PC-9 (cell line): ENCODE results near the gene OPTC. TPM values are rescaled to one million over a fixed set of nuclear protein-coding genes. Genes with fewer than 3 reads are reported as not detected.

Experiments
- BruUV-seq: library from RNA; stranded (reverse); fragments of 400-500 nt; replicated peaks from 2 replicates; lab custom pipeline; 2021; lab: Mats Ljungman, UMichigan
- CTCF ChIA-PET: fragments of 300-600 bp; sonication (Branson Sonifier 250); formaldehyde crosslinking; loops from one replicate; lab custom pipeline; 2022; ENCODE audit warnings: antibody characterized with exemption; lab: Charles Lee
- POLR2A ChIA-PET: fragments of 300-600 bp; sonication (Branson Sonifier 250); formaldehyde crosslinking; loops from one replicate; lab custom pipeline; 2022; ENCODE audit warnings: antibody characterized with exemption; ENCODE audit not compliant: unreplicated experiment; lab: Charles Lee
- DNase-seq, 2 experiments: peaks; one replicate each; pipeline versions ENCODE4 v3.0.0 to v3.0.0-alpha.2; 2015 to 2022; ENCODE audit warnings: mixed read lengths in 1 of 2
- H2AFZ ChIP-seq: fragments of 200-600 bp; sonication (generic); 2 replicates; pipeline ENCODE4 v1.8.1; 2017; ENCODE audit warnings: antibody characterized with exemption
- H3F3A ChIP-seq: fragments of 200-600 bp; sonication (generic); 2 replicates; pipeline ENCODE4 v1.8.1; 2017; ENCODE audit warnings: antibody characterized with exemption, mild to moderate bottlenecking, low read depth; ENCODE audit not compliant: insufficient read depth
- H3K27ac ChIP-seq: fragments of 200-600 bp; sonication (generic); 2 replicates; pipeline ENCODE4 v1.6.1; 2016; ENCODE audit warnings: mixed run types
- H3K27me3 ChIP-seq: fragments of 200-600 bp; sonication (generic); 2 replicates; pipeline ENCODE4 v1.6.1; 2016; ENCODE audit warnings: low read depth, mixed run types; ENCODE audit not compliant: insufficient read depth
- H3K36me3 ChIP-seq: fragments of 200-600 bp; sonication (generic); 2 replicates; pipeline ENCODE4 v1.6.1; 2016; ENCODE audit warnings: low read depth, mixed run types
- H3K4me1 ChIP-seq: fragments of 200-600 bp; sonication (generic); replicated peaks from 2 replicates; pipeline ENCODE4 v1.6.1; 2016; ENCODE audit warnings: mixed run types; ENCODE audit not compliant: insufficient read depth
- H3K4me2 ChIP-seq: fragments of 200-600 bp; sonication (generic); 2 replicates; pipeline ENCODE4 v1.6.1; 2017; ENCODE audit warnings: mixed run types
- H3K4me3 ChIP-seq: fragments of 200-600 bp; sonication (generic); 2 replicates; pipeline ENCODE4 v1.6.1; 2016; ENCODE audit warnings: mixed run types
- H3K79me2 ChIP-seq: fragments of 200-600 bp; sonication (generic); 2 replicates; pipeline ENCODE4 v1.6.1; 2017; ENCODE audit warnings: low read depth, mixed run types
- H3K9me2 ChIP-seq: fragments of 200-600 bp; sonication (generic); 2 replicates; pipeline ENCODE4 v1.8.1; 2017; ENCODE audit warnings: mild to moderate bottlenecking; ENCODE audit not compliant: insufficient read depth
- H3K9me3 ChIP-seq: fragments of 200-600 bp; sonication (generic); 2 replicates; pipeline ENCODE4 v1.8.1; 2016; ENCODE audit warnings: low read depth; ENCODE audit not compliant: insufficient read depth
- H4K20me1 ChIP-seq: fragments of 200-600 bp; sonication (generic); 2 replicates; pipeline ENCODE4 v1.8.1; 2017; ENCODE audit not compliant: insufficient read depth
- EZH2 ChIP-seq: fragments of 200-600 bp; sonication (generic); IDR thresholded peaks from 2 replicates; pipeline ENCODE4 v1.8.0; 2017; ENCODE audit warnings: antibody characterized with exemption, low read depth
- intact Hi-C: fragments of 100-400 bp; cut with micrococcal nuclease; formaldehyde crosslinking; loops from one replicate; pipeline ENCODE4 v1.10.0; 2022; ENCODE audit not compliant: unreplicated experiment
- total RNA-seq: library from RNA; stranded (reverse); gene quantifications from 2 replicates; pipeline ENCODE4 v1.2.3, GENCODE V29; 2021
- TF ChIP-seq, protein P1 (sequence below): fragments of 200-600 bp; sonication (generic); conservative IDR thresholded peaks from 2 replicates; pipeline ENCODE4 v1.6.1; 2017; ENCODE audit warnings: mixed run types, antibody characterized with exemption, mild to moderate bottlenecking, moderate library complexity

The OPTC gene
- total RNA-seq, 1 experiment from 2014 or later: not detected

DNA sequence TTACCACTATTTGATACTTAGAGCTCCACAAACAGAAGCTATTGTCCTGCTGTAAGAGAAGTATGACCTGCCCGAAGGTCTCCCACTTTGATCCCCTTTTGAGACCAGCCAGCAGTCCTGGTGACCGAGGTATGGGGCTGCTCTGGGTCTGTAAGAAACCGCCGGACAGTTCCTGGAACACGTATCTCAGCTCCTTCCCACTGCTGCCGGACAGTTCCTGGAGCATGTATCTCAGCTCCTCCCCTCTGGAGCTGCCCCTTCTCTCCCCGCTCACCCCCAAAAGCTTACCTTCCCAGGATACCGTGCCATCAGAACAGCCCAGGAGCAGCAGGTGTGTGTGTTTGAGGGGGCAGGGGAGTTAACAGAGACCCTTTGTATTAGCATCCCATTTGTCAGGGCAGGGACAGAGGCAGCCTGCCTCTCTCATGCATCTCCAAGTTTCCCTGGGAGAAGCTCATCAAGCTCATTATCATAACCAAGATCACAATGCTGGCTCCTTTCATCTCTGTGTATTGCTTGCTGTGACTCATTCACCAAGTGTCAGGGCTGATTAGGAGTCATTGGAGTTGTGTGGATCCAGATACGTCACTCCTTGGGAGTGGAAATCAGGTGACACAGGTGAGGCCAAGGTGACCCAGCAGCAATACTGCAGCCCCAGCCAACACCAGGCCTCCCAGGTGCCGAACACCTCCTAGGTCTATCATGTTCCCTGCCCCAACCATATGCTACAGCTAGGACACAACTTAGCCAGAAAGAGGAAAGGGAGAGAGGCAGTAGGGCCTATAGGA, 25.3 kb downstream of the OPTC start:
- H3K9me2 ChIP-seq: no peaks in the 10 kb centered on the region
- peaks cover 20% of the 10 kb centered on the region for H3F3A ChIP-seq
- H3K9me3 ChIP-seq: no peaks in the 10 kb centered on the region
- no peaks in the 10 kb centered on the region for H3K27me3 ChIP-seq
- ChIA-PET CTCF (interaction anchor here (0.6 to 1.1 kb wide), 3 partner anchors 10 to 514 kb away, joined by 3 to 10 read pairs (median 3); no protein-coding TSS in a partner anchor), POLR2A (interaction anchor here (0.5 to 0.7 kb wide), 4 partner anchors 244 to 801 kb away, joined by 3 to 7 read pairs (median 4); no protein-coding TSS in a partner anchor)
- H3K4me3 ChIP-seq: no peak overlapping the region
- no peak for TF ChIP-seq EZH2
- TF ChIP-seq, protein P1, sequence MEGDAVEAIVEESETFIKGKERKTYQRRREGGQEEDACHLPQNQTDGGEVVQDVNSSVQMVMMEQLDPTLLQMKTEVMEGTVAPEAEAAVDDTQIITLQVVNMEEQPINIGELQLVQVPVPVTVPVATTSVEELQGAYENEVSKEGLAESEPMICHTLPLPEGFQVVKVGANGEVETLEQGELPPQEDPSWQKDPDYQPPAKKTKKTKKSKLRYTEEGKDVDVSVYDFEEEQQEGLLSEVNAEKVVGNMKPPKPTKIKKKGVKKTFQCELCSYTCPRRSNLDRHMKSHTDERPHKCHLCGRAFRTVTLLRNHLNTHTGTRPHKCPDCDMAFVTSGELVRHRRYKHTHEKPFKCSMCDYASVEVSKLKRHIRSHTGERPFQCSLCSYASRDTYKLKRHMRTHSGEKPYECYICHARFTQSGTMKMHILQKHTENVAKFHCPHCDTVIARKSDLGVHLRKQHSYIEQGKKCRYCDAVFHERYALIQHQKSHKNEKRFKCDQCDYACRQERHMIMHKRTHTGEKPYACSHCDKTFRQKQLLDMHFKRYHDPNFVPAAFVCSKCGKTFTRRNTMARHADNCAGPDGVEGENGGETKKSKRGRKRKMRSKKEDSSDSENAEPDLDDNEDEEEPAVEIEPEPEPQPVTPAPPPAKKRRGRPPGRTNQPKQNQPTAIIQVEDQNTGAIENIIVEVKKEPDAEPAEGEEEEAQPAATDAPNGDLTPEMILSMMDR: no peak
- H3K36me3 ChIP-seq: no peaks in the 10 kb centered on the region
- peak overlapping the region; percentile 72 for H3K27ac ChIP-seq
- no peaks in the 10 kb centered on the region for H4K20me1 ChIP-seq
- peaks cover 70% of the 10 kb centered on the region for H3K4me1 ChIP-seq
- intact Hi-C loops: no loop called here
- H3K4me2 ChIP-seq: peak overlapping the region; percentile 51
- BruUV-seq: no TSS peak
- H3K79me2 ChIP-seq: no peaks in the 10 kb centered on the region
- no peak overlapping the region for H2AFZ ChIP-seq
- peak; percentile 58 to 89 for DNase-seq

DNA sequence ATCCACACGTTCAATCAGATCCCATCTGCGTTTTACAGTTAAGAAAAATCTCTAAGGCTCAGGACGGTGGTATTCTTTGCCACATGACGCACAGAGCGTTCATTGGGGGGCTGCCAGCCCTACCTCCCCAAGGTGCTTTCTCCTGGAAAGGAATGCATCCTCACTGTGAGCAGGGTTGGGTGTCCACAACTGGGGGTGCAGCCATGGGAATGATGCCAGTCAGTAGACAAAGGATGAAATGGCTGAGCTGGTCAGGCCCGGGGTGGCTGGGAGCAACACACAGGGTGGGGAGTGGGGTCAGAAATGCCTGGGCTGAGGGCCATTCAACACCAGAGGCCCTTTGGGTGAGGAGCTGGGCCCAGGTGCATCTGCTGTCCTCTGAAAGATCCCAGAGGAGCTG, 25.9 kb downstream of the OPTC start:
- Histone ChIP-seq H3K4me1 (peaks cover 63% of the 10 kb centered on the region), H3K9me3 (no peaks in the 10 kb centered on the region), H3K27ac (peak overlapping the region; percentile 72), H3K36me3 (no peaks in the 10 kb centered on the region), H3K9me2 (no peaks in the 10 kb centered on the region), H2AFZ (no peak overlapping the region), H3K27me3 (no peaks in the 10 kb centered on the region), H4K20me1 (no peaks in the 10 kb centered on the region), H3K4me2 (peak overlapping the region; percentile 51), H3K79me2 (no peaks in the 10 kb centered on the region), H3K4me3 (no peak overlapping the region), H3F3A (peaks cover 14% of the 10 kb centered on the region)
- BruUV-seq: TSS peak; percentile 90
- ChIA-PET POLR2A (interaction anchor here (0.5 kb wide), 1 partner anchor 280 kb away, joined by 4 read pairs; no protein-coding TSS in a partner anchor), CTCF (interaction anchor here (1.1 kb wide), 1 partner anchor 11 kb away, joined by 3 read pairs; no protein-coding TSS in a partner anchor)
- TF ChIP-seq EZH2: no peak
- intact Hi-C loops: loop anchor here (5.0 kb wide), 1 partner anchor 47 kb away; no protein-coding TSS in a partner anchor
- no peak for DNase-seq

DNA sequence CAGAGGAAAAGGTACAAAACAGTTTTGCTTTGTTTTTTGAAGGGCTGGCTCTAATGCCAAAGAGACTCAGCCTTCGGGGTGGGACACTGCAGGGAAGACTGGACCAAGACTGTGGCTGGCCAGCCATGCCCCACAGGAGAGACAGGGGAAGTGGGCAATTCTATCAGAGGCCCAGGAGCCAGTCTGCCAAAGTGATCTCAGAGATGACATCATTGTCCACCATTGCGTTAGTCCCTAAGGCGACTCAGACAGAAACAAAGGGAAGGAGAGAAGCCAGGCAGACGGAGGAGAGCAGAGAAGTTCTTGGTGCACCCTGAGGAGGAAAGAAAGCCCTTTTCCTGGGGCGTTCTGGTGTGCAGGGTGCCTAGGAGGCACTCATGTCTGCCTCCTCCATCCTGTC, 26.4 kb downstream of the OPTC start:
- Histone ChIP-seq H3F3A (peaks cover 14% of the 10 kb centered on the region), H3K27me3 (no peaks in the 10 kb centered on the region), H4K20me1 (no peaks in the 10 kb centered on the region), H3K4me3 (no peak overlapping the region), H3K36me3 (no peaks in the 10 kb centered on the region), H3K4me1 (peaks cover 59% of the 10 kb centered on the region), H3K27ac (peak overlapping the region; percentile 72), H3K9me2 (no peaks in the 10 kb centered on the region), H2AFZ (peak overlapping the region; percentile 39; the same call in 1 of the 2 replicates), H3K9me3 (no peaks in the 10 kb centered on the region), H3K4me2 (peak overlapping the region; percentile 51), H3K79me2 (no peaks in the 10 kb centered on the region)
- peak in 1 of 2 experiments; percentile 57 for DNase-seq
- intact Hi-C loops: loop anchor here (5.0 kb wide), 1 partner anchor 47 kb away; no protein-coding TSS in a partner anchor
- BruUV-seq: no TSS peak
- no peak for TF ChIP-seq EZH2
- TF ChIP-seq, protein P1: no peak
- ChIA-PET POLR2A (no interaction called here), CTCF (interaction anchor here (1.1 kb wide), 1 partner anchor 11 kb away, joined by 3 read pairs; no protein-coding TSS in a partner anchor)
